DMS79 (cell line): ENCODE measurements around the gene ANKRD36.
"Not testable (repeated sequence)": the region's sequence is repeated elsewhere in the genome, so short reads cannot be mapped to it uniquely, and the experiment has no call there.

Experiments used
- DNase-seq: peaks from one replicate; lab custom pipeline; 2025; lab: John Stamatoyannopoulos, UW

ANKRD36 gene

DNA sequence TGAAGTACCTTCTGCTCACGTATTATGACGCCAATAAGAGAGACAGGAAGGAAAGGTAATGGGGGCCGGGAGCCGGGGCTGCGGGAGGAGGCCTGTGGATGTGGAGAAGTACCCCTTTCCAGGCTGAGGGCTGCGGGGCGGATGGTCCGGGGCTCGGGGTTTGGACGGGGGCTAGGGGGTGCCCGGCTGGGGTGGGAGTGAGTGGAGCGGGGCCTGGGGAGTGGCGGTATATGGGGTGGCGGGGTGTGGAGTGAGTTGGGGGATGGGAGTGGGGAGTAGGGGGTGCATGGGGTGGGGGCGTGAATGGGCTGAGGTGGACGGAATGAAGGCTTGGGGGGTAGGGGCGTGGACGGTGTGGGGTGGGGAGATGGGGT, 916 bp downstream of the ANKRD36 start:
- not testable (repeated sequence) for DNase-seq

DNA sequence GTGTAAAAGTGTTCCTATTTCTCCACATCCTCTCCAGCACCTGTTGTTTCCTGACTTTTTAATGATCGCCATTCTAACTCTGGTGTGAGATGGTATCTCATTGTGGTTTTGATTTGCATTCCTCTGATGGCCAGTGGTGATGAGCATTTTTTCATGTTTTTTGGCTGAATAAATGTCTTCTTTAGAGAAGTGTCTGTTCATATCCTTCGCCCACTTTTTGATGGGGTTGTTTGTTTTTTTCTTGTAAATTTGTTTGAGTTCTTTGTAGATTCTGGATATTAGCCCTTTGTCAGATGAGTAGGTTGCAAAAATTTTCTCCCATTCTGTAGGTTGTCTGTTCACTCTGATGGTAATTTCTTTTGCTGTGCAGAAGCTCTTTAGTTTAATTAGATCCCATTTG, 16.1 kb downstream of the ANKRD36 start:
- not testable (repeated sequence) for DNase-seq

DNA sequence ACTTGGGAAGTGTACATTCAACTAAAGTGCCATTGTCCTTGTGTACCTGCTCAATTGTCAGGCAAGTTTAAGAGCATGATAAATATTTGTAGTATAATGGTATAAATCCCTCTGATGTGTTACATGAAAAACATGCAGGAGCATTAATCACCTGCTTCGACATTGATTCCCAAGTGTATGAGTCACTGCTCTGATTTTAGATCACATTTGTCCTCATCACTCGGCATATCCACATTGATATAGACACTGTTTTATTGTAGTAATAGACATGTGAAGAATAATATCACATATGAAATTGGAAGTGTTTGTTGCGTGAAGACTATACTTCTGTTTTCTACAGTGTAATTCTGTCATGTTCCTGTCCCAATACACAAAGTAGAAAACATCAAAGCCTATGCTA, 31.1 kb downstream of the ANKRD36 start:
- DNase-seq = not testable (repeated sequence)

DNA sequence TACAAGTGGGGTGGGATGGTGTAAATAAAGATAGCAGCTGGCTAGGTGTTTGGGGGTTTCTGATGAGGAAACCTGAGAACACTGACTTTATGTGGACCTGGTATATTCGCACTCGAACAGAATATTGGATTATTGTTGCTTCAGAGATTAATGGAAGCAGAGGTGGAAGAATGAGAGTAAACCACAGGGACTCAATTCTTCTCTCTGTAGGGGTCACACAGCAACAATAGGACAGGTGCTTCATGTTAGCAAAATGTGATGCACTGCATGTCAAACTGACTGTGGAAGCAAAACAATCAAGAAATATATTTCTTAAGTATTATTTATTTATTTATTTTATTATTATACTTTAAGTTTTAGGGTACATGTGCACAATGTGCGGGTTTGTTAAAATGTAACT, 53.6 kb downstream of the ANKRD36 start:
- not testable (repeated sequence) for DNase-seq

DNA sequence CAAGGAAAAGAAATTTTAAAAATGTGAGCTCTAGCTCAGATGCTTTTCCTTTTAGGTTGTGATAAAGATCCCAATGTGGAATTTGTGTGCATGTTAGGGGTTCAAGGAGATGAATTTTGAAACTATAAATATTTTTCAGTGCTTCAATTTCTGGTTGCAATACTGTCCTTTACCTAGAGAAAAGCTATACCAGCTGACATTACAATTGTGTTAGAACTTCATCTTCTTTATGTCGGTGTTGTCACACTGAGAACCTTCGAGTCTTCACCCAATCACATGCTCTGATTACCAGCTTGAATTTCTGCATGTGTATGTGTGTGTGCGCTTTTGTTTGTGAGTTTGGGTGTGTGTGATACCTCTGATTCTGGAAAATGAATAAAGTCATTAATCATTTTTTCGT, 55.0 kb downstream of the ANKRD36 start:
- DNase-seq = not testable (repeated sequence)

DNA sequence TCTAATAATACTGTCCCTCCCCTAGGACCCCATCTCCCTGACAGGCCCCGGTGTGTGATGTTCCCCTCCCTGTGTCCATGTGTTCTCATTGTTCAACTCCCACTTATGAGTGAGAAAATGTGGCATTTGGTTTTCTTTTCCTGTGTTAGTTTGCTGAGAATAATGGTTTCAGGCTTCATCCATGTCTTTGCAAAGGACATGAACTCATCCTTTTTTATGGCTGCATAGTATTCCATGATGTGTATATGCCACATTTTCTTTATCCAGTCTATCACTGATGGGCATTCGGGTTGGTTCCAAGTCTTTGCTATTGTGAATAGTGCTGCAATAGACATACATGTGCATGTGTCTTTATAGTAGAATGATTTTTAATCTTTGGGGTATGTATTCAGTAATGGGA, 55.6 kb downstream of the ANKRD36 start:
- not testable (repeated sequence) for DNase-seq

DNA sequence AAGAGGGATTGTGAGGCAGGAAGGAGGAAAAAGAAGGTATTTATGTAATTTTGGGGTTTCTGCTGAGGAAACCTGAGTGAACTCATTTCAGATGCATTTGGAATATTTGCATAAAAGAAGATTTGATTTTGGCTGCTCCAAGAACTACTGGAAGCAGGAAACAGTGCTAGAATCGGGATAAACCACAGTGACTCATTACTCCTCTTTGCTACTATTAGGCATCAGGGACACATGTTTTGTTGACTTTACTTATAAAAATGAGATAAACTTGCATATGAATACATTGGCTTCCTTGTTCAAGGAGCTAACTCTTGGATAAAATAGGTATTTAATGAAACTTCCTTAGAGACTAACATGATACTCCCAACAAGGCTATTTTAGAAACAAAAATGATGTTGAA, 67.4 kb downstream of the ANKRD36 start:
- not testable (repeated sequence) for DNase-seq

DNA sequence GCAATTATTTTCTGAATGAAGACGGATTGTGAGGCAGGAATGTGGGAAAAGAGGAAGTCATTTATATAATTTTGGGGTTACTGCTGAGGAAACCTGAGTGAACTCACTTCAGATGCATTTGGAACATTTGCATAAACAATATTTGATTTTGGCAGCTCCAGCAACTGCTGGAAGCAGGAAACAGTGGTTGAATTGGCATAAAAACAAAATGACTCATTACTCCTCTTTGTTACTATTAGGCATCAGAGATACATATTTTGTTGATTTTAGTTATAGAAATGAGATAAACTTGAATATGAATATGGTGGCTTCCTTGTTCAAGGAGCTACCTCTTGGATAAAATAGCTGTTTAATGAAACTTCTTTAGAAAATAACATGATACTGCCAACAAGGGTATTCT, 82.4 kb downstream of the ANKRD36 start:
- not testable (repeated sequence) for DNase-seq

DNA sequence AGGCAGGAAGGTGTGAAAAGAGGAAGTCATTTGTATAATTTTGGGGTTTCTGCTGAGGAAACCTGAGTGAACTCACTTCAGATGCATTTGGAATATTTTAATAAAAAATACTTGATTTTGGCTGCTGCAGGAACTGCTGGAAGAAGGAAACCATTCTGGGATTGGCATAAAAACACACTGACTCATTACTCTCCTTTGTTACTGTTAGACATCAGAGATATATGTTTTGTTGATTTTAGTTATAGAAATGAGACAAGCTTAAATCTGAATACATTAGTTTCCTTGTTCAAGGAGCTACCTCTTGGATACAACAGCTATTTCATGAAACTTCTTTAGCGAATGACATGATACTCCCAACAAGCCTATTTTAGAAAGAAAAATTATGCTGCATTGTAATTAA, 84.3 kb downstream of the ANKRD36 start:
- not testable (repeated sequence) for DNase-seq

DNA sequence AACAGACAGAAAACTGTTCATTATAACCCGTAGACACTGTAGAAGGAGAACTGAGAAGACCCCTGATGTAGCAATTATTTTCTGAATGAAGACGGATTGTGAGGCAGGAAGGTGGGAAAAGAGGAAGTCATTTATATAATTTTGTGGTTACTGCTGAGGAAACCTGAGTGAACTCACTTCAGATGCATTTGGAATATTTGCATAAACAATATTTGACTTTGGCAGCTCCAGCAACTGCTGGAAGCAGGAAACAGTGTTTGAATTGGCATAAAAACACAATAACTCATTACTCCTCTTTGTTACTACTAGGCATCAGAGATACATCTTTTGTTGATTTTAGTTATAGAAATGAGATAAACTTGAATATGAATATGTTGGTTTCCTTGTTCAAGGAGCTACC, 87.9 kb downstream of the ANKRD36 start:
- DNase-seq = not testable (repeated sequence)

DNA sequence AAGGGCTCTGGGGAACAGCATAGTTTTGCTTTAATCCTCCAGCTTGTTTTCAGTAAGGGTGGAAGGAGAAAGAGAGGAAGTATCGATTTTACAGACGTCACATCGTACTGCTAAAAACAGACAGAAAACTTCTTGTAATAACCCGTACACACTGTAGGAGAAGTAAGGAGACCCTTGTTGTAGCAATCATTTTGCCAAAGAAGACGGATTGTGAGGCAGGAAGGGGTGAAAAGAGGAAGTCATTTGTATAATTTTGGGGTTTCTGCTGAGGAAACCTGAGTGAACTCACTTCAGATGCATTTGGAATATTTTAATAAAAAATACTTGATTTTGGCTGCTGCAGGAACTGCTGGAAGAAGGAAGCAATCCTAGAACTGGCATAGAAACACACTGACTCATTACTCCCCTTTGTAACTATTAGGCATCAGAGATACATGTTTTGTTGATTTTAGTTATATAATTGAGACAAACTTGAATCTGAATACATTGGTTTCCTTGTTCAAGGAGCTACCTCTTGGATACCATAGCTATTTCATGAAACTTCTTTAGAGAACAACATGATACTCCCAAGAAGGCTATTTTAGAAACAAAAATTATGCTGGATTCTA, 89.8 kb downstream of the ANKRD36 start:
- DNase-seq = not testable (repeated sequence)

DNA sequence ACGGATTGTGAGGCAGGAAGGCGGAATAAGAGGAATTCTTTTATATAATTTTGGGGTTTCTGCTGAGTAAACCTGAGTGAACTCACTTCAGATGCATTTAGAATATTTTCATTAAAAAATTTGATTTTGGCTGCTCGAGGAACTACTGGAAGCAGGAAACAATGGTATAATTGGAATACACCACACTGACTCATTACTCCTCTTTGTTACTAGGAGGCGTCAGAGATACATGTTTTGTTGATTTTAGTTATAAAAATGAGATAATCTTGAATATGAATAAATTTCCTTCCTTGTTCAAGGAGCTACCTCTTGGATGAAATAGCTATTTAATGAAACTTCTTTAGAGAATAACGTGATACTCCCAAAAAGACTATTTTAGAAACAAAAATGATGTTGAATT, 97.4 kb downstream of the ANKRD36 start:
- no peak for DNase-seq

DNA sequence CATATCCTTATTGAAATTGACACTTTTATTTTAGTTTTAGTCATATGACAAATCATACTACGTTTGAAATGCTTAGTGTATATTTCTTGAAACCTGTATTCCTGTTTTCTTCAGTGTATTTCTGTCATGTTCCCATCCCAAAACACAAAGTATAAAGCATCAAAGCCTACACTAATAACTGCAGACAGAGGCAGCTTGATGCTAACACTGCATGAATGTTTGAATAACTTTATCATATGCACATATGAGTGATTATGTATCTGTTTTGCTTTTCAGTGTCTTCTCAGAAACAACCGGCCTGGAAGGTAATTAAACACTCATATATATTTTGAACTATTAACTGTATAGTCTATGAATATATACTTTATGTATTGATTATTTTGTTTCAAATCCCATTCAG, 102.1 kb downstream of the ANKRD36 start:
- DNase-seq = not testable (repeated sequence)

DNA sequence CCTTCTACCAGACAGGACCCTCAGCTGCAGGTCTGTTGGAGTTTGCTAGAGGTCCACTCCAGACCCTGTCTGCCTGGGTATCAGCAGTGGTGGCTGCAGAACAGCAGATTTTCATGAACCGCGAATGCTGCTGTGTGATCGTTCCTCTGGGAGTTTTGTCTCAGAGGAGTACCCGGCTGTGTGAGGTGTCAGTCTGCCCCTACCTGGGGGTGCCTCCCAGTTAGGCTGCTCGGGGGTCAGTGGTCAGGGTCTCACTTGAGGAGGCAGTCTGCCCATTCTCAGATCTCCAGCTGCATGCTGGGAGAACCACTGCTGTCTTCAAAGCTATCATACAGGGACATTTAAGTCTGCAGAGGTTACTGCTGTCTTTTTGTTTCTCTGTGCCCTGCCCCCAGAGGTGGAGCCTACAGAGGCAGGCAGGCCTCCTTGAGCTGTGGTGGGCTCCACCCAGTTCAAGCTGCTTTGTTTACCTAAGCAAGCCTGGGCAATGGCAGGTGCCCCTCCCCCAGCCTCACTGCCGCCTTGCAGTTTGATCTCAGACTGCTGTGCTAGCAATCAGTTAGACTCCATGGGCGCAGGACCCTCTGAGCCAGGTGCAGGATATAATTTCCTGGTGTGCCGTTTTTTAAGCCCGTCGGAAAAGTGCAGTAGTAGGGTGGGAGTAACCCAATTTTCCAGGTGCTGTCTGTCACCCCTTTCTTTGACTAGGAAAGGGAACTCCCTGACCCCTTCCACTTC, 118.1 kb downstream of the ANKRD36 start:
- DNase-seq = not testable (repeated sequence)

DNA sequence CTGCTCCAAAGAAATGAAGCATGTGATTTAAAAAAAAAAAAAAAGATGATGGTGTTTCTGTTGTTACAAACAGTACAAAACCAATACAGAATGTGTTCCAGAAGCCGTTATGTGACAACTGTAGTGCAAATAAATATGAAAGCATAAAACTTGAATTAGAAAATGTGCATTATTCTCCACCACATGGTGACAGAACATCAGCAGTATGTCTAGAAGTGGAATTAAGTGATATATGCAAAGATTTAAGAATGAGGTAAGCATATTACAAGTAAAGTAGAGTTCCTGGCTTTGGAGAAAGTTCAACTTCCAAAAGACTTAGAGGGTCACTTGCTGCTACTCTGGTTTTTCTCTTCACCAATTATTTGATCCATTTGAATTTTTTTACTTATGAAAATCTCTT, 120.0 kb downstream of the ANKRD36 start:
- DNase-seq = not testable (repeated sequence)

DNA sequence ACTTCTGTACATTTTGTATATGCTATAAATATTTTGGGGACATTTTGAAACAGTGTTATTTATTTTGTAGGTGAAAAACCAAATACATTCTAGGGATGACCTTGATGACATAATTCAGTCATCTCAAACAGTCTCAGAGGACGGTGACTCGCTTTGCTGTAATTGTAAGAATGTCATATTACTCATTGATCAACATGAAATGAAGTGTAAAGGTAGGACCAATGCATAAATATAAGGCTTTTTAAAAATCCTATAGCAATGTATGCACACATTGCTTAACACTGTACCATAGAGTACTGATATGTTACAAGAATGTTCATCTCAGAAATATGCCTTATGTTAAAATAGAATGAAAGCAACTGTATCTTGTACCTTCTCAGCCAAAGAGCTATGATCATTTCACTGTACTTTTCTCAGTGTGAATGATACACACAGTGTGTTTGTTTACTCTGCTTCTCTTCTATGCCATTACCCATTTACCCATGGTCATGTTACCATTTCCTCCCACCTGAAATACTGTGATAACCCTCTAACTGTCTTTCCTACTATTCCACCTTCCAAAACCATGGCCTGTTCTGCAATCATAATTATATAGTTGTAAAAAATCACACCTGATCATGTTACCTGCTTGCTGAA, 120.8 kb downstream of the ANKRD36 start:
- DNase-seq = not testable (repeated sequence)

DNA sequence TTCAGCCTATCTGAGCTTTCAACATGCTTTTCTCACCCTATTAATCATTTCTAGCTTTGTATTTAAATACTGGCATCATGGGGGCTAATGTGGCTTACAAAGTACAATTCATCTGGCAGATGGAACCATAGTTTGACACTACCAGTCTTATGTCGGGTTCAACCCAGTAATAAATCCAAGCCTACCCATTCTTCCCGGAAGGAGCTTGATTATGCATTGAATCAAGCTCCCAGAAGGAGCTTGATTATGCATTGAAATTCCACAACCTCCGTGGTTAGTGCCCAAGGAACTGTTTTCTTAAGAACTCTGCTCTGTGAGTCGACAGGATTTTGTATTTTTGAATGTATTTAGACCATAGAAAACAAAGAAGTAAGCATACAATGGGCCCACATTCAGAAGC, 148.2 kb downstream of the ANKRD36 start:
- DNase-seq = not testable (repeated sequence)

DNA sequence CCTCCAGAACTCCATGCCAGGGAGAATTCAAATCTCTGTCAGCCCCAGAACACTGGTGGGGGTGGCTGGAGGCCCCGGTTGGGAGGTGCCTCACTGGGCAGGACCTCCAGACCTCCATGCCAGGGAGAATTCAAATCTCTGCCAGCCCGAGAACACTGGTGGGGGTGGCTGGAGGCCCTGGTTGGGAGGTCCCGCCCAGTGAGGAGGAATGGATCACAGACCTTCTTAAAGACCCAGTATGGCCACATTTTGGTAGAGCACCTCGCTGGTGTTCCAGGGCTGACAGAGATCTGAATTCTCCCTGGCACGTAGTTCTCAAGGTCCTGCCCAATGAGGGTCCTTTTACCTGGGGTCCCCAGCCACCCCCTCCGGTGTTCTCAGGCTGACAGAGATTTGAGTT, 153.5 kb downstream of the ANKRD36 start:
- not testable (repeated sequence) for DNase-seq

DNA sequence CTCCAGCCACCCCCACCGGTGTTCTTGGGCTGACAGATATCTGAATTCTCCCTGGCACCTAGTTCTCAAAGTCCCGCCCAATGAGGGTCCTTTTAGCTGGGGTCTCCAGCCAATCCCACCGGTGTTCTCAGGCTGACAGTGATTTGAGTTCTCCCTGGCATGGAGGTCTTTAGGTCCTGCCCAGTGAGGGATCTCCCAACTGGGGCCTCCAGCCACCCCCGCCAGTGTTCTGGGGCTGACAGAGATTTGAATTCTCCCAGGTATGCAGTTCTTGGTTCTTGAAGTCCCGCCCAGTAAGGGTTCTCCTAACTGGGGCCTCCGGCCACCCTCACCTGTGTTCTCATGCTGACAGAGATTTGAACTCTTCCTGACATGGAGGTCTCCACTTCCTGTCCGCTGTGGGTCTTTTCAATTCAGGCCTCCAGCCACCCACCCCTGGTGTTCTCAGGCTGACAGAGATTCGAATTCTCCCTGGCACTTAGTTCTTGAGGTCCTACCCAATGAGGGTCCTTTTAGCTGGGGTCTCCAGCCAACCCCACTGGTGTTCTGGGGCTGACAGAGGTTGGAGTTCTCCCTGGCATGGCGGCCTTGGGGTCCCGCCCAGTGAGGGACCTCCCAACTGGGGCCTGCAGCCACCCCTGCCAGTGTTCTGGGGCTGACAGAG, 154.6 kb downstream of the ANKRD36 start:
- DNase-seq = no peak

DNA sequence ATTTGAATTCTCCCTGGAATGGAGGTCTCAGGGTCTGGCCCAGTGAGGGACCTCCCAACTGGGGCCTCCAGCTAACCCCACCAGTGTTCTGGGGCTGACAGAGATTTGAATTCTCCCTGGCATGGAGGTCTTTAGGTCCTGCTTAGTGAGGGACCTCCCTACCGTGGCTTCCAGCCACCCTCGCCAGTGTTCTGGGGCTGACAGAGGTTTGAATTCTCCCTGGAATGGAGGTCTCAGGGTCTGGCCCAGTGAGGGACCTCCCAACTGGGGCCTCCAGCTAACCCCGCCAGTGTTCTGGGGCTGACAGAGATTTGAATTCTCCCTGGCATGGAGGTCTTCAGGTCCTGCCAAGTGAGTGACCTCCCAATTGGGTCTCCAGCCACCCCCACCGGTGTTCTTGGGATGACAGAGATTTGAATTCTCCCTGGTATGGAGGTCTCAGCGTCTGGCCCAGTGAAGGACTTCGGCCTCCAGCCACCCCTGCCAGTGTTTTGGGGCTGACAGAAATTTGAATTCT, 155.2 kb downstream of the ANKRD36 start:
- DNase-seq = not testable (repeated sequence)

DNA sequence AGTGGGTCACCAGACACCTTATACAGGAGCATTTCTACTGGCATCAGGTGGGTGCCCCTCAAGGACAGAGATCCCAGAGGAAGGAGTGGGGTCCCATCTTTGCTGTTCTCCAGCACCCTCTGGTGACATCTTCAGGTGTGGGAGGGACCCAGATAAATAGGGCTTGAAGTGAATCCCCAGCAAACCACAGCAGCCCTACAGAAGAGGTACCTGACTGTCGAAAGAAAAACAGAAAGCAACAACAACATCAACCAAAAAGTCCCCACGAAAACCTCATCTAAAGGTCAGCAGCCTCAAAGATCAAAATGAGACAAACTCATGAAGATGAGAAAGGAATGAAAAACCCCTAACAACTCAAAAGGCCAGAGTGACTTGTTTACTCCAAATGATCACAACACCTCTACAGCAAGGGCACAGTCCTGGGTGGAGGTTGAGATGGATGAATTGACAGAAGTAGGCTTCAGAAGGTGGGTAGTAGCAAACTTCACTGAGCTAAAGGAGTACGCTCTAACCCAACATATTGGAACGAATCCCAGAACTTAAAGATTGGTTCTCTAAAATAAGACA, 163.4 kb downstream of the ANKRD36 start:
- not testable (repeated sequence) for DNase-seq

DNA sequence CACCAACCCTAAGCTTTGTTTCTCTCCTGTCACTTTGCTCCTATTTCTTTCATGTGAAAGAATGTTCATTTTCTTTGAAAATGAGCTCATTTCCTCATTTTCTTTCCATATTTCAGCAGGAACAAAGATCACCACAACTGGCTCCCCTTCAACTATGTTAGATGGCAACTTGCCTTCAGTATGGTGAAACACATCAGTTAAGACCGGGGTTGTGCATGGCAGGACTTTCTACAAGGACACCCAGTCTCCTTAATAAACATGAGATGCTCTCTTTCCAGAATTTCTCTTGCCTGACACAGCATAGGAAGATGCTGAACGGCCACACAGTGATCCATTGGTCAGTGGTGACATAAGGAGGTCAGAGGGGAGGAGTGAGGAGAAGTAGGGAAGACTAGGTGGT, 172.2 kb downstream of the ANKRD36 start:
- DNase-seq = not testable (repeated sequence)
